GM21717 (cell line): ENCODE measurements around the gene CENPP.

Experiments
- ATAC-seq: cut with Tn5 transposase; IDR thresholded peaks from one replicate; pipeline ENCODE4 v1.9.1; 2021; ENCODE audit warnings: mild to moderate bottlenecking, moderate library complexity; ENCODE audit not compliant: unreplicated experiment

CENPP gene

DNA sequence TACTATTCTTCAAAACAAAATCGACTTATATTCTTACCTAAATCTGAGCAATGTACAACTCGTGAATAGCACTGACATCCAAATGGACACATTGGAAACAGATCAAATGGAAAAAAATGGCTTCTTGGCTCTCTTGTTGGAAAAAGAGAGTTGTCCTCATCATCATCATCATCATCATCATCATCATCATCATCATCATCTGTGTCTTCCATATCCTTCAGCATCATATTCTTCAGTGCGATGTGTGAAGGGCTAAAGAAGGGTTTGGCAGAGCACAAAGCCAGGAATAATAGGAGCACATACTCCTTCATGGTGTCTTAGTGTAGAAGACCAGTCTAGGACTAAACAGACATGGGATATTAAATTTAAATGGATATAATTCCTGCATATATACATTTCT is 148.8 kb downstream of the CENPP start:
- ATAC-seq: no peak

DNA sequence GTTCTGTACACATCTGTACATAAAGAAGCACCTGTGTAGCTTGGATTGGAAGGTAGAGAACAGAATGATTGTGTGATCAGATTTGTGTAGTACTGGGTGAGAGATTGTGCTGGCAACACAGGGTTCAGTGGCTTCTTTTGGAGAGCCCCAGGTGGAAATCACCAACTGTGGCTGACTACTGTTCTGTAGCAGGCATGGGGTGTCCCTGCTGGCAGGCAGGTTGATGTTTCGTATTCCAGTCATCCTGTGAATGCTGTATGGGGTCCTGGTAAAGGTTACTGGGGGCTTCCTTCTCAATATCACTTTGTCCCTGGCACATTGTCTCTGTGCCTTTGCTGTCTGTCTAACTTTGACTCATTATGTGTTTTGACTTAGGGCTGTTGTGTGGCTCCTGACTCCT is 151.2 kb downstream of the CENPP start:
- ATAC-seq: no peak

DNA sequence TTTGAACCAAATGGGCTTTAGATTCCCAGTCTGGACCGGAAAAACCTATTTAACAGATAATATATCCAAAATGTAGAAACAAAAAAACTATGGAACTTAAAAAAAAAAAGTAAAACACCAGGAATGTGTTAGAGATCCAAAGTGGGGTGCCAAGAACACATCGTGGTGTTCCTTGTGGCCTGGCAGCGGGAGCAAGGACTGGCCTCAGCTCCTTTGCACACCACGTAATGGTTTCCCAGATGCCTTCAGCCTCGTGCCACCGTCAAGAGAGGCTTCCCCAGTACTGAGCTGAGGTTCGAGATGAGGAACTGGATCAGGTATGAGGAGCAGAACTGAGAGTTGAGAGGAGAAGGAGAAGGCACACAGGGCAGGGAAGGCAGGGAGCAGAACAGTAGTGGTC is 153.0 kb downstream of the CENPP start:
- no peak for ATAC-seq

DNA sequence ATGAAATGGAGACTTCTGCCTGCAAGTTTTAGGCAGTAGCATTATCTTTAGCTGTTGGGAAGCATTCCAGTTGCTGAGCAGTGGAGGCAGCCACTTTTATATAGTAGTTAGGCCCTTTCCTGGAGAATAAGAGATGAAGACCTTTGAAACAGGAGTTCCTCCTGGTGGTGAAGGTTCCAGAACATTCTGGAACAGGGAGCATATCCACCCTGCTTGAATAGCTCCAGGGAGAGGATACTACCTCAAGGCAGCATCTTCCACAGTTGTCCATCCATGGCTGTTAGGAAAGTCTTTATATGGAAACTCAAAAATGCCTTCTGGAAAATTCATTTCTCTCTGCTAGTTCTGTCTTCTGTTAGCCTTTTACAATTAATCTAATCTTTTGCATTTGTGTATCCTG is 153.6 kb downstream of the CENPP start:
- ATAC-seq: no peak

DNA sequence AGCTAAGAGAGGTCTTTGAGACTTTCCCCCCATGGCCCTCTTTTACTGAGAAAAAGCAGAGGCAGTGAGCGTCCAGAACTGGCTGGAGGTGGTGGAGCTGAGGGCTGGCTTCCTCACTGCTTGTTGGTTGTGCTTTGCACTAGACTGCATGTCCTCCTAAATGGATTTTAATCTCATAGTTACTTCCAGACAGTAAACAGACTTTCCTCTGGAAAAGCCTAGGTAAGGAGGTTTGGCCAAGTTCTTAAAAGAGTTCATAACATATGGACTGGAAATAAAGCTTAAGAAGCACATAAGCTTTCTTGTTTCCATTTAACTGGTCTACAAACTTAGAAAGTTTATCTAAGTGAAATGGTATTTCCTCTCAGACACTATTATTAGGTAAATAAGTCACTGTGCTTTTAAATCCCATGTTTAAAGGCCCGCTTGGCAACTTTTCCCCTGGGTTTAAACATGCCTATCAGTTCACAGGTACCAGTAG is 154.6 kb downstream of the CENPP start:
- no peak for ATAC-seq

DNA sequence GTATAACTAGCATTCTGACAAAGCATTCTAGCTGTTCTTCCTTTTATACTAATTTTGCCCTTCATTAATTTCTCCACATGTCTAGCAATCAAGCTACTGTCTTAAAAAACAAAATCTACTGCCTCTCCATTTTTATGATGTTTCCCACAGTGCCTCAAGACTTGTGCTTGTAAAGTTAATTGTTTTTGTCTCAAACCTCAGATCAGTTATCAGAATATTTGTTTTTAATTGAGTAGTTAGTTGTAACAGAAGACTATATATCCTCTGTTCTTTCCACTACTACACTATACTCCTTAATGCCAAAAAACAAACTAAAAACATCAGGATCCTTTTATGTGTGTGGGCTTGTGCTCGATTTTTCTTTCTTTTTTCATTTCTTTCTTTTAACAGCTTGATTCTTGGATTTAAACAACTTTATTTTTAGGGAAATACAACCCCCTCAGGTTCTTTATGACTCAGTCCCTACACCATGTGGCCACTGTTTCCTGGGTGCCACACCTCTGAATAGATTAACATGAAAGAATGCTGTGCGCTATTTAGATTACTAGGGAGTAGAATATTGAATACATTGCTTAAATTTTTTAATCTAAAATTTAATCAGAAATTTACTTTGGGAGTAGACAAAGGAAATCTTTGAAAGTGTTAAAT is 155.4 kb downstream of the CENPP start:
- ATAC-seq: no peak

DNA sequence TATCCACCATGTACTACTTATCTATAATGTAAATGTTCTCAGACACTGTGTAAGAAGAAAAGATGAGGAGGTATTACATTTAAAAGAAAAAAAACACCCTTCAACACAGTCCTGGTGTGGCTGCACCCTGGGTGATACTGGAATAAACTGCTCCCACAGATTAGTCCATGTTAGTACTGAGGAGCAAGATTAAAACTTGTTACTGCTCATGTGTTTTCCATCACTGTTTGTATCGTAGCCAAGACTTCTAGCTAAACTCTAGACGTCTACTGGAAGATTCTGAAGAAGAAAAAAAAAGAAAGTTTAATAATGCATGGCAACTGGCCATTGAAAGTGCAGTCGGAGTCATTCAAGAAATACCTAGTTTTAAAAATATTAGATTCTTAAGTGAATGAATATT is 156.6 kb downstream of the CENPP start, which contains the start of gene ASPN:
ASPN (minus strand) TSS at position 178 of the 400 bp plus-strand sequence.
- ATAC-seq: no peak

DNA sequence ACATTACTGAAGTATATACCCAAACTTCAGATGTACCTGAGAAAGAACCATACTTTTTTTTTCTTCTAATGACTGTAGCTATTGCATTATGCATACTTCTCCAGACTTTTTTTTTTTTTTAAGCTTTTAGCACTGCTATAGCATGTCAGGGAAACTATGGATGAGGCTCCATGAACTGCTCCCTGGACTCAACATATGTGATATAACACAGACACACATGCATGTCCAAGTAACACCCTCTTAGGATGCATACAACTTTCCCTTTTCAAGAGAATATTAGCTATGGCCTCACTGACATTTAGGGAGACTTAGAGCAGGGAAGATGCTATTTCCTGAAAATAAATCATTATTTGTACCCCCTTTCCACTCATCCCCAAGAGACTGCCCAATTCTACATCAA is 157.1 kb downstream of the CENPP start:
- ATAC-seq: no peak

DNA sequence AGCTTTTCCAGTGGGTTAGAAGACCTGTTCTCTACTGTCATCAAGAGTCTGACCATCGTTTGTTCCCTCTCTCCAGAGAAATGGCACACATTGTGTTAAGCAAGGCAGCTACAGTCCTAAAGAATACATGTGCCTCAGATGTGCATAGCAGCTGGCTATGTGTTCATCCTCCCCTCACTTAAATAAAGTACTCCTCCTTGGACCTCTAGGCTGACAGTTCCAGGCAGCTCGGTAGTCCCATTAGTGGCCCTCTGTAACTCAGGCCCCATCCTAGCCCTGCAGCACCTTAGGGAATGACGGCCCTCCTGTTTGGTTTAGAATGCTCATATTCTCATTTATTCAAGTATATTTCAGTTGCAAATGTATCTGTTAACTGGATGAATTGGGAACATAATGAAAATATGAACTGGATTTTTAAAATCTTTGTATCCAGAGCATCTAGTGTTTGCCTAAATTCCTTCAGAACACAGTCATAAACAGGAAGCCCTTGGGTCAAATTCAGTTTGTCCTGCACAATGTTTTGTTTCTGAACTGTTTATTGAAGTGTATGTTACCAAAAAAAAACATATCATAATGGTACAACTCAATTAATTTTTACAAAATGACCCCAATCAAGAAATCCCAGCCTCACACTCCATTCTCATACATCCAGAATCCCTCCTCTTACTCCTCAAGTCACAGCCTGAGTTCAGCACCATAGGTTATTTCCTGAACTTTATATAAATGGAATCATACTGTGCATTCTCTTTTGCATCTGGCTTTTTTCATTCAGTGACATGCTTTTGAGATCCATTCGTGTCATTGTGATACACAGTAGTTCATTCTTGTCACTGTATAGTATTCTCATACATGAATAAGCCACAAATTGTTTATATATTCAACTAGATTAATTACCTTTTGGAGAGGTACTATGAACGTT is 158.1 kb downstream of the CENPP start:
- no peak for ATAC-seq

DNA sequence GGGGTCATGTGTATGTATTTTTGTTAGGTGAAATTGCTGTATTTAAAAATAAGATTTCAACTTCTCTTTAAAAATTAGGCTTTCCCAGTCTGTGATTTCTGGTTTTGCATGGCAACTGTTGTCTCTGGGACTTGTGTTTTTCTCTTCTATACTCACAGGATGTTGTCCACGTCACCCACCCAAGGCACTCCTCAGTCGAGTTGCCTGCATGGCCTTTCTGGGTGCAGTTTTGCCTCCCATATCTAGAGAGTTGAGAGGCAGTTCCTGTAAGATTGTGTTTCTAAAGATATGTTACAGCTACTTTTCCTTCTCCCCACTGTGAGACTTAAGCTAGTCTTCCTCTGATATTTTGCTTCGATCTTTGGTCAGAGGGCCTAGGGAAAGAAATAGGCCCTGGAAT is 158.8 kb downstream of the CENPP start:
- ATAC-seq: no peak

DNA sequence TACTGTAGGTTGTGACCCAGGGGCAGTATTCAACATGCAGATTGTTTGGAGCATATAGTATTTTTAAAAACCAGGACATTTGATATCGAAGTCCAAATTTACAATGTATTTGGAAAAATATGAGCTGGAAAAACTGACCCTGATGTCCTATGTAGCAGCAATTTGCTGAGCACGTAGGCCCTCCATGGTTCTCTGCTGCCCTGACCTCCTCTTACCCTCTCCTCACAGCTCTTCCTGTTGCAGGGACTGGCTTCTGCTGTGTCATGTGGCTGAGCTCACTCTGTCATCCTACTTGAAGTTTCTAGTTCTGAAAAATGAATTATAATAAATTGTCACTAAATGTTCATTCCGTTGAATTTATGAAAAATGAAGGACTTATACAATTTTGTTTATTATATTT is 160.6 kb downstream of the CENPP start:
- no peak for ATAC-seq

DNA sequence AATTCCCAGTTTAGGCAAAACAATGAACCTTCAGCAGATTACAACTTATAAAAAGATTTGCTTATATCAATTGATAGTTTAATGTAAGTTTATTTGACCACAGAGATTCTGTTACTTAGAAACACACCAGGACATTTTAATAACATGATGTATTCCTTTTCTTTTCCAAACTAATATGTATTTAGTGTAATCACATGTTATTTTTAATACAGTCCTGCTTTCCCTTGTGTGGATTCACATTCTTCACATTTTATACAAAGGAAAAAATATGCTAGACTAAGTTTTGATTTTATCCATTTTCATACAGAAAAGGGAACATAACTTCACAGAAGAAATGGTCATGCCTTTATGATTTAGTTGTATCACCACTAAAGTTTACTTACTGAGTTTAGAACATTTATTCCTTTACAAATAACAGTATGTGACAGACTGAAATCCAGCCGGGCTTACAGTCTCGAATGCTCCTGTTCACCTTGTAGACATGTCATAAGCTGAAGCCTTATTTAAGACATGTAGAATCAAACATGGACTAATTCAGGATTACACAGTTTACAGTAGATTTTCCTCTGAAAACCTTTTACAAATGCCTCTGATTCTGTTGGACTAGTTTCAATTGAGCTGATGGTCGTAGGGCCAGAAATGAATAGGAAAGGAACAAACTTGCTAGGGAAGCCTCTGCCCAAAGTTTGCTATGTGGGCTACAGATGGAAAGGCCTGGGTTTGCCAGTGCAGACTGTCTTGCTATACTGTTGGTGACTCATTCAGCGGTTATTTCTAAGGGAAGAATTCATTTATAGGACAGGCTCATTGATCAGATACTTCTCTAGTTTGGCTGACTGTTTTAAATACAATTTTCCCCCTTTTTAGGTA is 163.2 kb downstream of the CENPP start:
- no peak for ATAC-seq

DNA sequence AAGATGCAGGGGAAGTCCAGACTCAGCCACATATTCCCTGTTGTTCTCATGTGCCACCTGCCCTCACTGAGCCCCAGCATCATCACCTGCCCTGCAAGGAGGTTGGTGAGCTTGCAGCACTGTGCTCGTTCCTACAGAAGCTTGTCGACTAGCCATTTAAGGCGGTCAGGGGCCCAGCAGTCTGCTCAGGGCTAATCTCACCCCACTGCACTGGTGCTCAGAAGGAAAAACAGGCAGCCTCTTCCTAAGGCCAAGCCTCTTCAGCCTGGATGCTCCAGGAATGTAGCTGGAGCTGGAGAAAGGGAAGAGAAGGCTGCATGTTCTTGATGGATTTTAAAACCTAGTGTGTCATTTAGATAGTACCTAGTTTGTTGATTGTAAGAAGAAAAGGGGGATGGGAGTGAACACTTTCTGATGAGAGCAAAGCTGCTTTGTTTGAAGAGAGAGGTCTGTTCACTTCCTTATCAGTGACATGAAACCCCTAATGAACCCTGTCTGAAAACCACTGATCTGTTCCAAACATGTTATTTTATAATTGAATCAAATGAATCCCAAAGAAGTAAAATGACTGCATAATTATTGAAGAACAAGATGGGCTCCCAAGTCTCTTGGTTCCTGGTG is 167.1 kb downstream of the CENPP start:
- ATAC-seq: no peak

DNA sequence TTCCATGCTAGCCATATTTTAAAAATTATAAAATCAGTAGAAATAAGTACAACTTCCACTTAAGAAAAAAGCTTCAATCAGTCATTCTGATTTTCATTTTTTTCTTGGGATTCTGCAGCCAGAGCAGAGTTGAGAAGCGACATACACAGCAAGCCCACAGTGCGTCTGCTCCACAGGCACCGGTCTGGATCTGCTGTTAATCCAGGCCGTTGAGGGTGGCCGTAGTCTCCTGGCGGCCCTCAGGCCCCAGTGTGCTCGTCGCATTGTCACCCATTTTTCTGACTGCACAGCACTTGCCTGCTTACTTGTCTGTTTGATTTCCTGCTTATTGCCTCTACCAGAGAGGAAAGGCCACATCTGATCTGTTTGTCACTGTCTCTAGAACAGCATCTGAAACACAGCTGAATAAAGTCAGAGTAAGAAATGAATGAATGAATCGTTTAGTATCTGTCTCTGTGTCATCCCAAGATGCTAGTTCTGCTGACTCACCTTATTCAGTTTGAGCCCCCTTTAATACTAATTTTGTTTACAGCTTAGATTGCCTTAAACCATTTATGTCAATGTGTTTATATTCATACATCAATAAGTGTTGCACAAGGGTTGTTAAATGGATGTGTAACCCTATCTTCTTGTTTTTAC is 168.1 kb downstream of the CENPP start:
- ATAC-seq: no peak

DNA sequence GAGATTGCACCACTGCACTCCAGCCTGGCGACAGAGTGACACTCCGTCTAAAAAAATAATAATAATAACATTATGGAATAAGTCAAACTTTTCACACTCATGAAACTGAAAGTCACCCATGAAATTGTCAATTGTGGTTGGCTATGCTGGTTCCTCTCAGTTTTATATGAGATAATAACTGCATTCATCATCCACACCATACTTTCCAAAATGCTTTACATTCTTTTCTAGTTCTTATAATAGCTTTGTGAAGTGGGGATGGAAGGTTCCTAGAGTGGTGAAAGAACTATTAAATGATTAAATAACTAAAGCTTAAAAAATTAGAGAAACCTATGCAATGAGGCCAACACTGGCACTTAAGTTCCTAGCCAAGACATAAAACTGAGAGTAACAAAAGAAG is 169.1 kb downstream of the CENPP start:
- no peak for ATAC-seq

DNA sequence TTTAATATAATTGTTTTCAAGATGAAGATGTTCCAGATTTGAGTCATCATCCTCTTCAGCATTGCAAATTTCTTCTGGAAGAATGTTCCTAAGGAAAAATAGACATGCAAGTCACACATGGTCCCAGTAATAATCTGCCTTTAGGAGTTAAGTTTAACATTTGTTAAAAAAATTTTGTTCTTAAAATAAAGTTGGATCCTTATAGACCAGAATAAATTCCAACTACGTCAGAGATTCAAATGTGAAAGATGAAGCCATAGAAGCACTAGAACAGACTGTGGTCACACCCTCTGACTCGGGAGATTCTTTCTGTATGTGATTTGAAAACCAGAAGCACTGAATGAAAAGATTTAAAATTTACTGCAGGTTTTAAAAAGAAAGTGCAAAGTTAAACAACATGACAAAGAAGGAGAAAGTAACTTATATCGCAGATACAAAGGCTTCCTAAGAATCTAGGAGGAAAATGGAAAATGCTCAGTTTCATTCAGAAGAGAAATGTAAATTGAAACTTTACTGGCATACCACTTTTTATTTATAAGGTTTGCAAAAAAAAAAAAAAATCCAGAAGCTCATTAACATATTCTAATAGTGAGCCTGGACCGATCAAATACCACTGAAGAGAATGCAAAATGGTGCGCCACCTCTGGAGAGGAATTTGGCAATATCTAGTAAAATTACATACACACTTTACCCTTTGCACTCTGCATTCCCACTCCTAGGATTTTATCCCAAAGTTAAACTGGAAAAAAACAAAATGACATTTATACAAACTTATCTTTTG is 170.8 kb downstream of the CENPP start:
- ATAC-seq: no peak

DNA sequence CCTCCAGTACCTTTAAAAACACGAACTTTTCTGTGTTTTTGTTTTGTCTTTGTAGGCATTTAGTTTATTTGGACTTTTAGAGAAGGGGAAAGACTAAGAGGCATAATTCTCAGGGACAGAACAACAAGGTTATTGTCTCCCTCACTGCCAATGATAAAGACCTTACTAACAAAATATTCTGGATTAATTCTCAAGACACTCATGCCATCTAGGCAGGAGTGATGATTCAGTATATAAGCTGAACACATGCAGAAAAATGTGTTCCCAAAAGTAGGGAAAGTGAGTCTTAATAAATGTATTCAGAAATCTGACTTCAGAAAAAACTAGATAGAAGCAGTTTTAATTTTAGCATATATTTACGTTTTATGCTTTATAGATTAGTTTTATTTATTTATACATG is 173.9 kb downstream of the CENPP start:
- no peak for ATAC-seq

DNA sequence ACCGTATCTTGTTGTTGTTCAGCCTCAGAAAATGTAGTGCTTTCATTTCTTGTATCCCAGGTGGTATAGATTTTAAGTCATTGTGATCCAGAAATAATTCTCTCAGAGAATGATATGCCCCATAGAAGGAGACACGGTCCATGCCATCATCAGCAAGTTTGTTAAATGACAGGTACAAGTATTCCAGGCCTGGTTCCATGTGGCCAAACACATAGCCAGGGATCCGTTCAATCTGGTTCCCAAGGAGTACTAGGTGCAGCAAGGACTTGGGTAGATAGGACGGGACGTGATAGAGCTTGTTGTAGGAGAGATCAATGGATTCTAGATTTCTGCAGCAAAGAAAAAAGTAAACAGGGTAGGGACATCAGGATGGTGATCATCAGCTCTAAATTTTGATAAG is 175.0 kb downstream of the CENPP start:
- no peak for ATAC-seq

DNA sequence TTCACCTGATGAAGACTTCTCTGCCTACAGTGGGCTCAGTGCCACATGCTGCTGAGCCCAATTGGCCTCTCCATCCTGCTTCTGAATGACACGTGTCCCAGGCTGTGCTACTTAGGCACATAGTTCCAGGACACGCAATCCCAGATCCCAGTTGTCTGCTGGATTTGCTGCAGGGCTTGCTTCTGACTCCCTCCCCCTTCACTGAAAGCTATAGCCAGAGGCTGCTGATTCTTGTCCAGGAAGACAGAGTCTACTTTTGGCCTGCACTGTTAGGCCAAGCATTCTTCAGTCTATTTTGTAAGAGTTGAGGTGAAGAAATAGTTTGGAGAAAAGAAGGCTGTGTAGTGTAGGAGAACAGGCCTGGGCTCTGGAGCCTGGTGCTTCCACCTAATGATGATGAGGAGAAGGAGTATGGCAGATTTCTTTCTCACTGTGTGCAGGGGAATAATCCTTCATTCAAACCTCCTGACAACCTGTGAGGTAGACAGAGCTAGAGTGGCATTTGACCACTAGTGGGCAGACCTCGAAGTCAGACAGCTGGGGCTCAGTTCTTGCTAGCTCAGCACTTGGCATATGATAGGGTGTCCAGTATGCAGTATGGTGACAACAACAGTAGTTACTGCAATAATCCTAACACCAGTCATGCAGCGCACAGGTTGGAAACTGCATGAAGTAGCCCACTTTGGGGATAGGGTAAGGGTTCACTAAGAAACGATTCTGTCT is 176.1 kb downstream of the CENPP start:
- ATAC-seq: no peak
